GM12878 (cell line): ENCODE results near the gene SF3B4. TPM values are rescaled to one million over a fixed set of nuclear protein-coding genes. Genes with fewer than 3 reads are reported as not detected.

Experiments
- ATAC-seq: fragments of 200-7000 bp; cut with Tn5 transposase; 3 replicates; pipeline ENCODE4 v1.9.1; 2020; ENCODE audit warnings: mild to moderate bottlenecking, moderate library complexity
- BruUV-seq: library from RNA; stranded (reverse); fragments of 400-500 nt; replicated peaks from 2 replicates; lab custom pipeline; 2021; lab: Mats Ljungman, UMichigan
- CTCF ChIA-PET: fragments of 300-600 bp; sonication (Branson Sonifier 250); formaldehyde crosslinking; extraction: SDS; loops from one replicate; lab custom pipeline; 2021; ENCODE audit warnings: inconsistent platforms; lab: Yijun Ruan, JAX
- POLR2A ChIA-PET: fragments of 350-600 bp; formaldehyde crosslinking; extraction: SDS; loops from one replicate; lab custom pipeline; 2021; ENCODE audit warnings: inconsistent platforms; lab: Charles Lee
- RAD21 ChIA-PET: fragments of 300-600 bp; sonication (Branson Sonifier 250); formaldehyde crosslinking; loops from one replicate; lab custom pipeline; 2023; ENCODE audit warnings: antibody characterized with exemption; ENCODE audit not compliant: unreplicated experiment; lab: Charles Lee
- SMC1A ChIA-PET: fragments of 300-600 bp; sonication (Branson Sonifier 250); formaldehyde crosslinking; loops from one replicate; lab custom pipeline; 2023; ENCODE audit not compliant: unreplicated experiment, uncharacterized antibody; lab: Charles Lee
- DNase-seq: peaks from one replicate; pipeline ENCODE4 v3.0.0-alpha.2; 2011; ENCODE audit warnings: low read depth, low spot score
- FAIRE-seq: peaks from 3 replicates; lab custom pipeline; 2011; peaks lifted over from hg19 to GRCh38; lab: Jason Lieb, UNC
- H2AFZ ChIP-seq: 2 replicates; pipeline ENCODE4 v1.6.0; 2011; ENCODE audit warnings: low read depth, low read length, control low read depth; ENCODE audit not compliant: control insufficient read depth
- H3K27ac ChIP-seq: 2 replicates; pipeline ENCODE4 v1.5.1; 2011; ENCODE audit warnings: control low read depth; ENCODE audit not compliant: control insufficient read depth, insufficient read depth
- H3K27me3 ChIP-seq, 2 experiments: replicated peaks in 1 of 2; 2 replicates each; pipeline versions ENCODE4 v1.6.0 to v1.6.1; 2011; ENCODE audit warnings: low read length in 1 of 2; ENCODE audit not compliant: control insufficient read depth in 2 of 2, insufficient read depth in 2 of 2
- H3K36me3 ChIP-seq, 2 experiments: 2 replicates each; pipeline ENCODE4 v1.5.1; 2011; ENCODE audit warnings: low read length in 1 of 2; ENCODE audit not compliant: control insufficient read depth in 2 of 2, insufficient read depth in 2 of 2
- H3K4me1 ChIP-seq: 2 replicates; pipeline ENCODE4 v1.6.1; 2011; ENCODE audit warnings: mild to moderate bottlenecking, low read length, moderate library complexity, mixed read lengths; ENCODE audit not compliant: control insufficient read depth, insufficient read depth
- H3K4me2 ChIP-seq: 2 replicates; pipeline ENCODE4 v1.6.0; 2011; ENCODE audit warnings: control low read depth; ENCODE audit not compliant: control insufficient read depth, insufficient read depth
- H3K4me3 ChIP-seq: fragments of 200-600 bp; sonication (generic); 2 replicates; pipeline ENCODE4 v1.5.1; 2016
- H3K79me2 ChIP-seq: 2 replicates; pipeline ENCODE4 v1.6.0; 2011; ENCODE audit warnings: low read length; ENCODE audit not compliant: control insufficient read depth, insufficient read depth
- H3K9ac ChIP-seq: 2 replicates; pipeline ENCODE4 v1.8.0; 2011; ENCODE audit warnings: low read length, control low read depth, mixed read lengths; ENCODE audit not compliant: control insufficient read depth, insufficient read depth
- H3K9me3 ChIP-seq: replicated peaks from 3 replicates; pipeline ENCODE4 v1.5.1; 2011; ENCODE audit warnings: mild to moderate bottlenecking, low read length; ENCODE audit not compliant: control insufficient read depth, insufficient read depth
- H4K20me1 ChIP-seq: 2 replicates; pipeline ENCODE4 v1.6.0; 2011; ENCODE audit not compliant: control insufficient read depth, insufficient read depth
- CREB1 ChIP-seq: IDR thresholded peaks from 2 replicates; pipeline ENCODE4 v1.6.1; 2012; ENCODE audit warnings: low read depth, mild to moderate bottlenecking, inconsistent platforms
- DPF2 ChIP-seq: fragments of 450-650 bp; IDR thresholded peaks from 2 replicates; pipeline ENCODE4 v1.6.1; 2017; ENCODE audit warnings: mild to moderate bottlenecking
- EZH2 ChIP-seq: IDR thresholded peaks from 2 replicates; pipeline ENCODE4 v1.6.1; 2012; ENCODE audit warnings: low read depth, mild to moderate bottlenecking, control low read depth, inconsistent platforms, low read length, borderline replicate concordance; ENCODE audit not compliant: control insufficient read depth
- FOS ChIP-seq: IDR thresholded peaks from 3 replicates; pipeline ENCODE4 v1.6.1; 2011; ENCODE audit warnings: borderline replicate concordance; ENCODE audit not compliant: insufficient read length; ENCODE audit errors: extremely low read depth
- IRF5 ChIP-seq: fragments of 450-650 bp; IDR thresholded peaks from 2 replicates; pipeline ENCODE4 v1.6.1; 2017; ENCODE audit warnings: borderline replicate concordance
- MTA3 ChIP-seq: IDR thresholded peaks from 2 replicates; pipeline ENCODE4 v1.6.1; 2012; ENCODE audit warnings: low read length, inconsistent platforms, borderline replicate concordance
- NBN ChIP-seq: fragments of 450-650 bp; IDR thresholded peaks from 2 replicates; pipeline ENCODE4 v1.6.1; 2016
- REST ChIP-seq: IDR thresholded peaks from 2 replicates; pipeline ENCODE4 v1.6.1; 2012; ENCODE audit warnings: mild to moderate bottlenecking, low read depth, low read length
- SREBF2 ChIP-seq: IDR thresholded peaks from 2 replicates; pipeline ENCODE4 v1.6.1; 2012; ENCODE audit warnings: mild to moderate bottlenecking, low read length
- TCF3 ChIP-seq: IDR thresholded peaks from 2 replicates; pipeline ENCODE4 v1.6.1; 2012; ENCODE audit warnings: low read depth, mild to moderate bottlenecking, low read length, borderline replicate concordance; ENCODE audit not compliant: insufficient read depth
- ZNF24 ChIP-seq: fragments of 450-650 bp; IDR thresholded peaks from 2 replicates; pipeline ENCODE4 v1.6.1; 2017; ENCODE audit warnings: antibody characterized with exemption, mild to moderate bottlenecking
- WGBS: methylation state at CpG from one replicate; pipeline ENCODE4 v1.1.6; 2016; ENCODE audit warnings: low lambda C conversion rate; ENCODE audit not compliant: insufficient replicate concordance, insufficient coverage; ENCODE audit errors: missing lambda C conversion rate; 5-methylcytosine and 5-hydroxymethylcytosine counted together
- in situ Hi-C: fragments of 300-500 bp; cut with MboI; formaldehyde crosslinking; loops from 9 replicates; pipeline ENCODE4 v1.14.3; 2018; ENCODE audit warnings: mixed read lengths
- intact Hi-C: fragments of 100-400 bp; cut with micrococcal nuclease; formaldehyde crosslinking; loops from one replicate; pipeline ENCODE4 v1.14.2; 2022; ENCODE audit not compliant: unreplicated experiment
- polyA plus RNA-seq, 11 experiments: library from polyadenylated mRNA; depleted of rRNA in 4 of 11; unstranded in 6 of 11; stranded (reverse) in 5 of 11; fragments of >200 nt; fragmentation: Nextera tagmentation in 4 of 11; fragmentation: Illumina TruSeq in 1 of 11; extraction: Ambion mirVana in 4 of 11; extraction: Trizol in 1 of 11; gene quantifications; 1 replicate in 1 of 11; 2 replicates in 10 of 11; pipeline versions ENCODE4 v1.2.1 to v1.2.3, GENCODE V29; 2011 to 2016; ENCODE audit warnings: inconsistent platforms in 2 of 11, missing spikeins in 2 of 11, low read depth in 1 of 11
- total RNA-seq, 4 experiments: library from RNA; depleted of rRNA in 3 of 4; stranded (reverse); fragments of >200 nt in 3 of 4; fragmentation: Illumina TruSeq in 1 of 4; extraction: Trizol in 1 of 4; gene quantifications; 2 replicates each; pipeline versions ENCODE4 v1.2.1 to v1.2.3, GENCODE V29; 2013 to 2021

SF3B4 gene
- total and polyA plus RNA-seq, 10 of the 15 experiments (the other 5 are each of a cell fraction or from before 2014, with no cell fraction given): 1.9 to 146 (median 27.5) TPM

- FAIRE-seq (no peak), ATAC-seq (no peak), DNase-seq (no peak)
- H3K4me1 ChIP-seq: peaks cover 4% of the 10 kb centered on the region
- in situ Hi-C loops: no loop called here
- H3K36me3 ChIP-seq: peaks cover 7 to 14% of the 10 kb centered on the region in 2 experiments
- intact Hi-C loops: no loop called here
- H4K20me1 ChIP-seq: no peaks in the 10 kb centered on the region
- no peak overlapping the region for H3K9ac ChIP-seq
- H3K4me3 ChIP-seq: no peak overlapping the region
- ChIA-PET RAD21 (no interaction called here), SMC1A (interaction anchor here (1.1 kb wide), 1 partner anchor 79 kb away, joined by 3 read pairs; no protein-coding TSS in a partner anchor), POLR2A (no interaction called here), CTCF (interaction anchor here (1.0 to 1.4 kb wide), 3 partner anchors 85 to 201 kb away, joined by 3 to 4 read pairs (median 3); no protein-coding TSS in a partner anchor)
- no peak overlapping the region for H3K4me2 ChIP-seq
- no peaks in the 10 kb centered on the region for H3K79me2 ChIP-seq
- H3K9me3 ChIP-seq: no peaks in the 10 kb centered on the region
- no peak overlapping the region for H2AFZ ChIP-seq
- BruUV-seq: no TSS peak
- no peaks in the 10 kb centered on the region for H3K27me3 ChIP-seq
- no peak for TF ChIP-seq ZNF24
- no peak for TF ChIP-seq REST
- TF ChIP-seq MTA3: no peak
- TF ChIP-seq CREB1: no peak
- TF ChIP-seq NBN: no peak
- no peak for TF ChIP-seq FOS
- TF ChIP-seq TCF3: no peak
- no peak for TF ChIP-seq SREBF2
- no peak for TF ChIP-seq DPF2
- TF ChIP-seq EZH2: no peak
- no peak for TF ChIP-seq IRF5
- WGBS: 98% methylated on average over 3 of the region's 3 CpGs
- no peak overlapping the region for H3K27ac ChIP-seq
Measured at GRCh38 chr1:149965440-149965839, 37.8 kb upstream of the SF3B4 start.
